Bronchial epithelial cell (primary cell): ENCODE data around the gene TNRC6C. TPM values are rescaled to one million over a fixed set of nuclear protein-coding genes. Genes with fewer than 3 reads are reported as not detected.
"Not testable (repeated sequence)": the region's sequence is repeated elsewhere in the genome, so short reads cannot be mapped to it uniquely, and the experiment has no call there.

Source experiments
- DNase-seq: peaks from one replicate; pipeline ENCODE4 v3.0.0-alpha.2; 2010; ENCODE audit warnings: low read depth
- FAIRE-seq: peaks from 2 replicates; lab custom pipeline; 2011; peaks lifted over from hg19 to GRCh38; lab: Jason Lieb, UNC
- H3K27me3 ChIP-seq: 2 replicates; pipeline ENCODE4 v1.5.1; 2011; ENCODE audit warnings: low read length; ENCODE audit not compliant: control insufficient read depth, insufficient read depth
- H3K36me3 ChIP-seq: 2 replicates; pipeline ENCODE4 v1.5.1; 2011; ENCODE audit warnings: low read length; ENCODE audit not compliant: control insufficient read depth, insufficient read depth
- H3K4me3 ChIP-seq: 2 replicates; pipeline ENCODE4 v1.5.1; 2011; ENCODE audit warnings: mild to moderate bottlenecking, low read depth, low read length, control low read depth
- CTCF ChIP-seq: IDR thresholded peaks from 2 replicates; pipeline ENCODE4 v1.5.1; 2011; ENCODE audit warnings: mild to moderate bottlenecking, moderate library complexity, low read length, control low read depth, inconsistent platforms; ENCODE audit not compliant: insufficient read depth, severe bottlenecking
- total RNA-seq: library from RNA; depleted of rRNA; stranded (reverse); fragments of >200 nt; gene quantifications from 2 replicates; pipeline ENCODE4 v1.2.1, GENCODE V29; 2014

TNRC6C gene
- total RNA-seq, 1 donor from 2014 or later, result 0.79 TPM

- H3K27me3 ChIP-seq, result peaks cover 2% of the 10 kb centered on the region
- no peak overlapping the region for H3K4me3 ChIP-seq
- TF ChIP-seq CTCF, result no peak
- DNase-seq (no peak), FAIRE-seq (no peak)
- no peaks in the 10 kb centered on the region for H3K36me3 ChIP-seq
Measured at GRCh38 chr17:77963441-77963840, 4.9 kb downstream of the TNRC6C start.

DNA sequence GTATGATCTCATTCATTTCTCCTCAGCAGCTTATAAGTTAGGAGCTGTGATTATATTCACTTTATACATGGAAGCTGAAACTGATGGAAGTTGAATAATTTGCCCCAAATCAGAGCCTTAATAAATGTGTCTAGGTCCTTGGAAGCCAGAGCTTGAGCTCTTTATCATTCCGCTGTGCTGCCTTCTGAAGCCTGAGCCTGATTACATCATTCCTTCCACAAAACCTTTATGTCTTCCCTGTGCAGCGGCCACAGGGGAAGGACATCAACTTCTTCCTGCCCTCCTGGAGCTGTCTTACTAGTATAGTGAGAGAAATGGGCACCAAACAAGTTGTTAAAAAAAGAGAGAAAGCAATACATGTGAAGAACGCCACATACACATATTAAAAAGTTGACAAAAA, 6.8 kb downstream of the TNRC6C start:
- no peak for TF ChIP-seq CTCF
- no peak for FAIRE-seq
- no peaks in the 10 kb centered on the region for H3K36me3 ChIP-seq
- H3K27me3 ChIP-seq, result peaks cover under 1% of the 10 kb centered on the region
- no peak for DNase-seq
- no peak overlapping the region for H3K4me3 ChIP-seq

DNA sequence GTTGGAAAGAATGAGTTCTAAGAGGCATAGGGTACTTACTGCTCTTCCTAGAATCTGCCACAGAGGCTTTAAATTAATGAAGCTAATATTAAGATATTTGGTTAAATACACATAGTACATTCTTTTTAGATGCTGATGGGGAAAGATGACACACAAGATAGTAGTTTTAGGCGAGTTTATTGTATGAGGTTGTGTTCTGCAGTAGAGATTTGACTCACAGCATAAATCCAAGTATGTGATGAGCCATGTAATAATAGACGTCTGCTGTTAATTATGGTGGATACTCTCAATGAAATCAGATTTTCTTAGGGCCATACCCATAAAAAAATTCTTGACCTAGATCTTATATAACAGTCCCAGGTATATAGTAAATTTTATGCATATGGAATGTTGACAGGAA, 8.0 kb downstream of the TNRC6C start:
- no peak for TF ChIP-seq CTCF
- no peak overlapping the region for H3K4me3 ChIP-seq
- FAIRE-seq (no peak), DNase-seq (no peak)
- no peaks in the 10 kb centered on the region for H3K36me3 ChIP-seq
- no peaks in the 10 kb centered on the region for H3K27me3 ChIP-seq

DNA sequence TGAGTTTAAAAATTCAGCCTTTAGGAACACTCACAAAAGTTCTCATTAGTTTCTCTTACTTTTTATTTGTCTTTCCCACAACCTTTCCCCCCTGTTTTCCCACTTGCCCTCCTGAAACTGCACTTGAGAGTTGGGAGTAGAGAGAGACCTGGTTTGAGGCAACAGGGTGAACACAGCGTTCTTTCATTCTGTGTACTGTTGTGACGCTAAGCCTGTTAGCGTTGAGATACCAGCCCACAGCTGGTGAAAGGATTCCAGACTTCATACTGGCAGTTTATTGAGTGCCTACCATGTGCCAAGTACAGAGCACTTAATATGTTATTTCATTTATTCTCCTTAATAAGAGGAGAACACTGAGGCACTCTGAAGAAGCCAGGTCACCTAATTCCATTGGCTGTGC, 10.3 kb downstream of the TNRC6C start:
- TF ChIP-seq CTCF, result no peak
- no peak for DNase-seq
- Histone ChIP-seq H3K27me3 (no peaks in the 10 kb centered on the region), H3K4me3 (no peak overlapping the region), H3K36me3 (no peaks in the 10 kb centered on the region)
- FAIRE-seq, result no peak

DNA sequence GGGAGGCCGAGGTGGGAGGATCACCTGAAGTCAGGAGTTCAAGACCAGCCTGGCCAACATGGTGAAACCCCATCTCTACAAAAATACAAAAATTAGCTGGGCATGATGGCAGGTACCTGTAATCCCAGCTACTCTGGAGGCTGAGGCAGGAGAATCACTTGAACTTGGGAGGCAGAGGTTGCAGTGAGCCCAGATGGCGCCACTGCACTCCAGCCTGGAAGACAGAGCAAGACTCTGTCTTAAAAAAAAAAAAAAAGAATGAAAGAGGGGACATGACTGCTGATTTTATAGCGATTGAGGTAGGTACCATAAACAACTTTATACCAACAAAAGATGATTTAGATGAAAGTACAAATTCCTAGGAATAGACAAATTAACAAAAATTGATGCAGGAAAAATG, 13.8 kb downstream of the TNRC6C start:
- DNase-seq, H3K4me3 ChIP-seq, FAIRE-seq, H3K36me3 ChIP-seq, H3K27me3 ChIP-seq: not testable (repeated sequence)

- peaks cover 3% of the 10 kb centered on the region for H3K27me3 ChIP-seq
- DNase-seq, result no peak
- no peak overlapping the region for H3K4me3 ChIP-seq
- FAIRE-seq, result no peak
- H3K36me3 ChIP-seq, result no peaks in the 10 kb centered on the region
- TF ChIP-seq CTCF, result no peak
Measured at GRCh38 chr17:77973953-77974352, 15.4 kb downstream of the TNRC6C start.
